Gastroesophageal sphincter (tissue), 4 donors: ENCODE measurements around the gene GTF3C2. TPM values are rescaled to one million over a fixed set of nuclear protein-coding genes. Genes with fewer than 3 reads are reported as not detected.

Experiments used
- ATAC-seq: fragments of 150-250 bp; one replicate; pipeline ENCODE4 v1.9.1; 2016; ENCODE audit warnings: mild to moderate bottlenecking, moderate library complexity
- H3K27ac ChIP-seq, 4 donors: fragments of 200-600 bp; sonication (generic) in 3 of 4; 1 replicate in 3 of 4; 2 replicates in 1 of 4; pipeline ENCODE4 v1.5.1; 2016 to 2019
- H3K27me3 ChIP-seq: fragments of 200-600 bp; sonication (generic); one replicate; pipeline ENCODE4 v1.5.1; 2019
- H3K36me3 ChIP-seq, 2 donors: fragments of 200-600 bp; sonication (generic); one replicate each; pipeline ENCODE4 v1.5.1; 2019; ENCODE audit warnings: control low read depth in 1 of 2
- H3K4me1 ChIP-seq, 3 donors: fragments of 200-600 bp; sonication (generic); 1 replicate in 2 of 3; 2 replicates in 1 of 3; pipeline ENCODE4 v1.5.1; 2016 to 2019; ENCODE audit warnings: control low read depth in 2 of 3
- H3K4me3 ChIP-seq, 2 donors: fragments of 200-600 bp; sonication (generic); one replicate each; pipeline ENCODE4 v1.5.1; 2019; ENCODE audit warnings: mild to moderate bottlenecking in 1 of 2, moderate library complexity in 1 of 2
- H3K9me3 ChIP-seq, 3 donors: fragments of 200-600 bp; sonication (generic); one replicate each; pipeline ENCODE4 v1.5.1; 2017 to 2019; ENCODE audit warnings: control low read depth in 2 of 3
- EP300 ChIP-seq: sonication (generic); formaldehyde crosslinking; IDR thresholded peaks from one replicate; pipeline ENCODE4 v1.6.1; 2017; ENCODE audit warnings: antibody characterized with exemption, mild to moderate bottlenecking
- POLR2A ChIP-seq, 2 donors: fragments of 450-650 bp; IDR thresholded peaks; one replicate each; pipeline ENCODE4 v1.6.1; 2017; ENCODE audit warnings: antibody characterized with exemption in 2 of 2, mild to moderate bottlenecking in 2 of 2, moderate library complexity in 1 of 2
- POLR2AphosphoS5 ChIP-seq: sonication (generic); formaldehyde crosslinking; IDR thresholded peaks from one replicate; pipeline ENCODE4 v1.6.1; 2017; ENCODE audit warnings: antibody characterized with exemption
- WGBS, 2 donors: methylation state at CpG; one replicate each; pipeline ENCODE4 v1.1.5; 2018; ENCODE audit warnings: low coverage in 1 of 2; 5-methylcytosine and 5-hydroxymethylcytosine counted together
- total RNA-seq, 4 donors: library from RNA; depleted of rRNA; stranded (reverse); fragments of >200 nt; gene quantifications; one replicate each; pipeline ENCODE4 v1.1.0, GENCODE V29; 2016
- TF ChIP-seq, protein P1 (sequence below), 4 experiments: fragments of 200-600 bp in 2 of 4; fragments of 450-650 bp in 2 of 4; sonication (generic) in 1 of 4; IDR thresholded peaks; one replicate each; pipeline ENCODE4 v1.5.1; 2017 to 2019; ENCODE audit warnings: antibody characterized with exemption in 4 of 4, mild to moderate bottlenecking in 2 of 4, moderate library complexity in 2 of 4

Gene GTF3C2
- total RNA-seq, 4 donors from 2014 or later, result 26.2 to 68.5 (median 32.0) TPM

DNA sequence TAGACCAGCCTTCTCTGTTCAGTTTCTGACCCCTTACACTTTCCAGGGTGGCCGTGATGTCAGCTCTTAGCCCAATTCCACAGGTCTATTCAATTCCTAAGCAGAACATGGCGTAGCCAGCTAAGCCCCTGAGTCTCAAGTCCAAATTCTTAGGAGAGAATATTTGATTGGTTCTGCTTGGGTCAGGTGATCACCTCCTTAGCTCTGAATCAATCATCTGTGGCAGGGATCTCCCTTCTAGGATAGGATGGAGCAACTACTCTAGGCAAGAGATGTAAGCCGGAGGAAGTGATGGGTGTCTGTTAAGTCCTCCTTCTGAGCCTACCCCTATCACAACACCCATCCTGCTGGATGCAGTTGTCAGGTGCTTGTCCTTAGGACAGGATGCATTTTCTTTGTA, 59.4 kb downstream of the GTF3C2 start:
- 63% methylated on average over 3 of the region's 3 CpGs; no CpG with 5 or more reads in 1 of the 2 donors for WGBS, 2 donors
- Histone ChIP-seq H3K27me3 (peaks cover 43% of the 10 kb centered on the region), H3K36me3 (no peaks in the 10 kb centered on the region), H3K4me1 (no peaks in the 10 kb centered on the region), H3K27ac (no peak overlapping the region), H3K4me3 (no peak overlapping the region), H3K9me3 (no peaks in the 10 kb centered on the region)
- ATAC-seq, result no peak
- TF ChIP-seq POLR2A (IDR thresholded peaks at IDR 0.05) (no peak), EP300 (no peak), POLR2AphosphoS5 (no peak)
- TF ChIP-seq, protein P1, sequence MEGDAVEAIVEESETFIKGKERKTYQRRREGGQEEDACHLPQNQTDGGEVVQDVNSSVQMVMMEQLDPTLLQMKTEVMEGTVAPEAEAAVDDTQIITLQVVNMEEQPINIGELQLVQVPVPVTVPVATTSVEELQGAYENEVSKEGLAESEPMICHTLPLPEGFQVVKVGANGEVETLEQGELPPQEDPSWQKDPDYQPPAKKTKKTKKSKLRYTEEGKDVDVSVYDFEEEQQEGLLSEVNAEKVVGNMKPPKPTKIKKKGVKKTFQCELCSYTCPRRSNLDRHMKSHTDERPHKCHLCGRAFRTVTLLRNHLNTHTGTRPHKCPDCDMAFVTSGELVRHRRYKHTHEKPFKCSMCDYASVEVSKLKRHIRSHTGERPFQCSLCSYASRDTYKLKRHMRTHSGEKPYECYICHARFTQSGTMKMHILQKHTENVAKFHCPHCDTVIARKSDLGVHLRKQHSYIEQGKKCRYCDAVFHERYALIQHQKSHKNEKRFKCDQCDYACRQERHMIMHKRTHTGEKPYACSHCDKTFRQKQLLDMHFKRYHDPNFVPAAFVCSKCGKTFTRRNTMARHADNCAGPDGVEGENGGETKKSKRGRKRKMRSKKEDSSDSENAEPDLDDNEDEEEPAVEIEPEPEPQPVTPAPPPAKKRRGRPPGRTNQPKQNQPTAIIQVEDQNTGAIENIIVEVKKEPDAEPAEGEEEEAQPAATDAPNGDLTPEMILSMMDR (IDR thresholded peaks at IDR 0.05), result no peak

DNA sequence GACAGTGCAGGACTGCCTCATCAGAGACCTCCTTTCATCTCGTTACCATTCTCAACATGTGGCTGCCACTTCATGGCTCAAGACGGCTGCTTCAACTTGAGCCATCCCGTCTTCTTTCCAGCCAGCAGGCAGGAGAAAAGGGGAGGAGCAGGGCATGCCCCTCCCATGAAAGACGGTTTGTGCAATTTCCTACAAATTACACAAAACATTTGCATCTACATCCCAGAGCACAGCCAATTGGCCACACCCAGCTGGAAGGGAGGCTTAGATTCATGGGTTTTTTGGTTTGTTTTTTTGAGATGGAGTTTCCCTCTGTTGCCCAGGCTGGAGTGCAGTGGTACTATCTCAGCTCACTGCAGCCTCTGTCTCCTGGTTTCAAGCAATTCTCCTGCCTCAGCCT, 60.1 kb downstream of the GTF3C2 start:
- H3K9me3 ChIP-seq, result no peaks in the 10 kb centered on the region
- TF ChIP-seq, protein P1 (IDR thresholded peaks at IDR 0.05), result no peak
- TF ChIP-seq POLR2AphosphoS5 (no peak), EP300 (no peak), POLR2A (IDR thresholded peaks at IDR 0.05) (no peak)
- 41% methylated on average over 4 of the region's 4 CpGs; no CpG with 5 or more reads in 1 of the 2 donors for WGBS, 2 donors

DNA sequence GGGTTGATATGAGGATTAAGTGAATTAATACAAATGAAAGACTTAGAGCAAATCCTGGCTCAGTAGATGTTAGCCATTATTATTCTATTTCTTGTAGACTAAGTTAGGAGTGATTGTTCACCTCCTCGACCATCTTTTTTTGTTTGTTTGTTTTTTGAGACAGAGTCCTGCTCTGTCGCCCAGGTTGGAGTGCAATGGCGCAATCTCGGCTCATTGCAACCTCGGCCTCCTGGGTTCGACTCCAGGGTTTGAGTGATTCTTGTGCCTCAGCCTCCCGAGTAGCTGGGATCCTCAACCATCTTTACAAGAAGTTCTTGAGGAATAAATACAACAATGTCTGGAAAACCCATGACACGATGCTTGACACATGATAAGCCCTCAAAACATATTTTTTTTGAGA, 61.6 kb downstream of the GTF3C2 start:
- H3K27me3 ChIP-seq, result peaks cover 61% of the 10 kb centered on the region
- TF ChIP-seq, protein P1 (IDR thresholded peaks at IDR 0.05), result no peak
- TF ChIP-seq POLR2AphosphoS5 (no peak), EP300 (no peak), POLR2A (IDR thresholded peaks at IDR 0.05) (no peak)
- no peaks in the 10 kb centered on the region for H3K9me3 ChIP-seq
- WGBS, 2 donors, result 83 to 100% methylated on average over 2 to 8 of the region's 8 CpGs
- H3K36me3 ChIP-seq, result no peaks in the 10 kb centered on the region
- H3K27ac ChIP-seq, result no peak overlapping the region
- no peaks in the 10 kb centered on the region for H3K4me1 ChIP-seq
- no peak for ATAC-seq
- H3K4me3 ChIP-seq, result no peak overlapping the region

More for the DNA sequence above, 60.1 kb downstream of the GTF3C2 start:
- no peaks in the 10 kb centered on the region for H3K4me1 ChIP-seq
- H3K27me3 ChIP-seq, result peaks cover 51% of the 10 kb centered on the region
- no peak overlapping the region for H3K4me3 ChIP-seq
- H3K36me3 ChIP-seq, result no peaks in the 10 kb centered on the region
- no peak overlapping the region for H3K27ac ChIP-seq
- ATAC-seq, result peak; percentile 36

DNA sequence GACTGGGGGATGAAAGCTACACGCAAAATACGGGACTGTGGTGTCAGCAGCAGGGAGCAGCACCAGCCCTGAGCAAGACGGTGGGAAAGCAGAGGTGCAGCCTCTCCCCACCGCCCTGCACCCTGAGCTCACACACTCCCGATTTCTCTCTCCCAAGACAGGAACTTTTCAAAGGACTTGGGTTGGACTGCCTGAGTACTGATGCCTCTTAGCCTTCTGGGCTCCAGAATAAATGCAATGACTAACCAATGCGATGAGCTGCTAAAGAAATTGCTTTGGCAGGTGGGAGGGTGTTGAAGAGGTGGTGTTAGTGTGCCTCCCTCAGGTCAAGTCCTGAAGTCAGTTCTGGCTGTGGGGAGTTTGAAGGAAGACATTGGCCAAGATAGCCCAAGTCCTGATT, 64.7 kb downstream of the GTF3C2 start:
- H3K4me1 ChIP-seq, result no peaks in the 10 kb centered on the region
- no peaks in the 10 kb centered on the region for H3K36me3 ChIP-seq
- WGBS, 2 donors, result 20 to 50% methylated on average over 2 of the region's 6 CpGs
- ATAC-seq, result no peak
- H3K9me3 ChIP-seq, result no peaks in the 10 kb centered on the region
- no peak overlapping the region for H3K27ac ChIP-seq
- TF ChIP-seq EP300 (no peak), POLR2AphosphoS5 (no peak), POLR2A (IDR thresholded peaks at IDR 0.05) (no peak)
- TF ChIP-seq, protein P1 (IDR thresholded peaks at IDR 0.05), result no peak
- H3K4me3 ChIP-seq, result no peak overlapping the region
- H3K27me3 ChIP-seq, result peaks cover 55% of the 10 kb centered on the region

DNA sequence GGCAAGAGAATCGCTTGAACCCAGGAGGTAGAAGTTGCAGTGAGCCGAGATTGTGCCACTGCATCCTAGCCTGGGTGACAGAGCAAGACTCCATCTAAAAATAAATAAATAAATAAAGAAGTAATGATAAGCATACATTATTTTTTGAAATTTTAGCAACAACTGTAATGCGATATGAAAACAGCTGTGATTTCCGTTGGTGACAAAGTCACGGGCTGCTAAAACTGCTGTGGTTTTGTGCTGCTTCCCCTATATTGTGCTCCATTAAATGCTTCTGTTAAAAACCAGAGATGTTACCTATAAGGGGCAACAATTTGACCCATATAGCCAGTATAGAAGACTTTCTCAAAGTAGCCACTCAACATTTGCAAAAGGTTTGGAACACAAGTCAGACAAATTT, 66.0 kb downstream of the GTF3C2 start:
- H3K36me3 ChIP-seq, result no peaks in the 10 kb centered on the region
- no peaks in the 10 kb centered on the region for H3K4me1 ChIP-seq
- no peak for TF ChIP-seq POLR2AphosphoS5
- TF ChIP-seq, protein P1 (IDR thresholded peaks at IDR 0.05), result no peak
- no peak for TF ChIP-seq EP300
- no peak for TF ChIP-seq POLR2A (IDR thresholded peaks at IDR 0.05)
- H3K27ac ChIP-seq, result no peak overlapping the region
- ATAC-seq, result no peak
- no peaks in the 10 kb centered on the region for H3K9me3 ChIP-seq
- no peak overlapping the region for H3K4me3 ChIP-seq
- WGBS, 2 donors, result 85 to 96% methylated on average over 5 of the region's 5 CpGs
- H3K27me3 ChIP-seq, result peaks cover 45% of the 10 kb centered on the region
